OCI-LY3 (cell line): ENCODE data around the gene ANGPTL5.
"Not testable (repeated sequence)": the region's sequence is repeated elsewhere in the genome, so short reads cannot be mapped to it uniquely, and the experiment has no call there.

ENCODE experiments used
- H2AFZ ChIP-seq: fragments of 200-600, 300-600 bp; shearing (Covaris generic); 2 replicates; pipeline ENCODE4 v1.6.0; 2014; ENCODE audit warnings: antibody characterized with exemption, low read depth, low read length
- H3K27ac ChIP-seq: fragments of 200-600, 300-600 bp; sonication (generic); 2 replicates; pipeline ENCODE4 v1.5.1; 2014; ENCODE audit warnings: mild to moderate bottlenecking, low read length, moderate library complexity, mixed read lengths
- H3K27me3 ChIP-seq: fragments of 200-600, 300-600 bp; sonication (generic); 2 replicates; pipeline ENCODE4 v1.6.1; 2014; ENCODE audit warnings: low read depth, low read length, mixed read lengths
- H3K36me3 ChIP-seq: fragments of 200-600, 300-600 bp; sonication (generic); replicated peaks from 2 replicates; pipeline ENCODE3; 2014; ENCODE audit warnings: low read depth, low read length, mixed read lengths
- H3K4me1 ChIP-seq: fragments of 300-600, 200-600 bp; sonication (generic); 2 replicates; pipeline ENCODE4 v1.6.1; 2014; ENCODE audit warnings: low read length, mixed read lengths
- H3K4me2 ChIP-seq: fragments of 200-600, 300-600 bp; sonication (generic); 2 replicates; pipeline ENCODE4 v1.6.1; 2014; ENCODE audit warnings: low read length, mixed read lengths
- H3K4me3 ChIP-seq: fragments of 300-600, 200-600 bp; sonication (generic); 2 replicates; pipeline ENCODE4 v1.5.1; 2014; ENCODE audit warnings: antibody characterized with exemption, mild to moderate bottlenecking, low read length, moderate library complexity
- H3K79me2 ChIP-seq: fragments of 300-600, 200-600 bp; shearing (Covaris generic); 2 replicates; pipeline ENCODE4 v1.6.1; 2014; ENCODE audit warnings: mild to moderate bottlenecking, low read length, mixed read lengths
- H3K9ac ChIP-seq: fragments of 300-600, 200-600 bp; shearing (Covaris generic); 2 replicates; pipeline ENCODE4 v1.6.0; 2014; ENCODE audit warnings: mild to moderate bottlenecking, low read length, moderate library complexity
- H3K9me3 ChIP-seq: fragments of 200-600, 300-600 bp; shearing (Covaris generic); 2 replicates; pipeline ENCODE4 v1.6.1; 2014; ENCODE audit warnings: low read length, mixed read lengths; ENCODE audit not compliant: insufficient read depth
- H4K20me1 ChIP-seq: fragments of 200-600, 300-600 bp; sonication (generic); 2 replicates; pipeline ENCODE4 v1.6.1; 2016; ENCODE audit warnings: low read length, mixed read lengths; ENCODE audit not compliant: insufficient read depth
- CTCF ChIP-seq: fragments of 200-600, 300-600 bp; sonication (generic); IDR thresholded peaks from 2 replicates; pipeline ENCODE4 v1.5.1; 2014; ENCODE audit warnings: antibody characterized with exemption, low read length, low read depth
- EZH2phosphoT487 ChIP-seq: fragments of 200-600 bp; shearing (Covaris generic); IDR thresholded peaks from 2 replicates; pipeline ENCODE4 v1.6.1; 2018; ENCODE audit warnings: antibody characterized with exemption, mixed run types, low read depth

ANGPTL5 gene

GRCh38 chr11:101916422-101916821 is at the start of gene ANGPTL5:
Gene ANGPTL5, minus strand, starts transcription at chr11:101916522. Its CDS starts 8,613 bp downstream, at chr11:101907909.
- H3K4me2 ChIP-seq, result peak within 1 kb of the TSS; percentile 48
- H4K20me1 ChIP-seq, result no peaks in the 10 kb centered on the region
- TF ChIP-seq EZH2phosphoT487 (no peak), CTCF (no peak)
- H3K79me2 ChIP-seq, result no peaks in the 10 kb centered on the region
- no peak within 1 kb of the TSS for H2AFZ ChIP-seq
- peaks cover 7% of the 10 kb centered on the region; the same call in 1 of the 2 replicates for H3K4me1 ChIP-seq
- no peaks in the 10 kb centered on the region for H3K36me3 ChIP-seq
- H3K9me3 ChIP-seq, result no peaks in the 10 kb centered on the region
- peak within 1 kb of the TSS; percentile 39; the same call in 1 of the 2 replicates for H3K9ac ChIP-seq
- H3K27ac ChIP-seq, result no peak within 1 kb of the TSS
- H3K27me3 ChIP-seq, result no peaks in the 10 kb centered on the region
- H3K4me3 ChIP-seq, result peak within 1 kb of the TSS; percentile 78

GRCh38 chr11:101964200-101964599 is 47.9 kb upstream of the ANGPTL5 start:
- H2AFZ ChIP-seq, H3K27ac ChIP-seq, H3K9me3 ChIP-seq, H3K79me2 ChIP-seq, H3K4me1 ChIP-seq, H3K27me3 ChIP-seq, H3K4me2 ChIP-seq, H3K9ac ChIP-seq, H3K4me3 ChIP-seq, H3K36me3 ChIP-seq, H4K20me1 ChIP-seq: not testable (repeated sequence)

GRCh38 chr11:101960231-101960630 is 43.9 kb upstream of the ANGPTL5 start:
- TF ChIP-seq EZH2phosphoT487 (no peak), CTCF (no peak)
- Histone ChIP-seq H2AFZ (no peak overlapping the region), H3K9ac (no peak overlapping the region), H4K20me1 (no peaks in the 10 kb centered on the region), H3K27ac (no peak overlapping the region), H3K9me3 (no peaks in the 10 kb centered on the region), H3K4me1 (no peaks in the 10 kb centered on the region), H3K79me2 (no peaks in the 10 kb centered on the region), H3K4me2 (no peak overlapping the region), H3K36me3 (no peaks in the 10 kb centered on the region), H3K4me3 (no peak overlapping the region), H3K27me3 (no peaks in the 10 kb centered on the region)

- Histone ChIP-seq H3K27ac (no peak overlapping the region), H3K36me3 (no peaks in the 10 kb centered on the region), H3K9ac (no peak overlapping the region), H3K4me3 (no peak overlapping the region), H3K79me2 (no peaks in the 10 kb centered on the region), H3K27me3 (no peaks in the 10 kb centered on the region), H2AFZ (no peak overlapping the region), H4K20me1 (no peaks in the 10 kb centered on the region), H3K4me2 (no peak overlapping the region), H3K9me3 (no peaks in the 10 kb centered on the region), H3K4me1 (no peaks in the 10 kb centered on the region)
- no peak for TF ChIP-seq CTCF
- TF ChIP-seq EZH2phosphoT487, result no peak
Measured at GRCh38 chr11:101955701-101956100, 39.4 kb upstream of the ANGPTL5 start.

GRCh38 chr11:101955278-101955677 is 39.0 kb upstream of the ANGPTL5 start:
- Histone ChIP-seq H2AFZ (no peak overlapping the region), H3K27me3 (no peaks in the 10 kb centered on the region), H3K4me2 (no peak overlapping the region), H3K36me3 (no peaks in the 10 kb centered on the region), H3K4me1 (no peaks in the 10 kb centered on the region), H3K79me2 (no peaks in the 10 kb centered on the region), H3K9ac (no peak overlapping the region), H3K4me3 (no peak overlapping the region), H3K27ac (no peak overlapping the region), H3K9me3 (no peaks in the 10 kb centered on the region), H4K20me1 (no peaks in the 10 kb centered on the region)
- no peak for TF ChIP-seq CTCF
- TF ChIP-seq EZH2phosphoT487, result no peak
